GM12872 (cell line): Measurements from ENCODE around the gene PARN.

Experiments
- TF ChIP-seq, protein P1 (sequence below): IDR thresholded peaks from 3 replicates; pipeline ENCODE4 v1.5.1; 2011; ENCODE audit warnings: low read depth, mild to moderate bottlenecking, low read length, moderate library complexity; ENCODE audit not compliant: insufficient read depth

The PARN gene

DNA sequence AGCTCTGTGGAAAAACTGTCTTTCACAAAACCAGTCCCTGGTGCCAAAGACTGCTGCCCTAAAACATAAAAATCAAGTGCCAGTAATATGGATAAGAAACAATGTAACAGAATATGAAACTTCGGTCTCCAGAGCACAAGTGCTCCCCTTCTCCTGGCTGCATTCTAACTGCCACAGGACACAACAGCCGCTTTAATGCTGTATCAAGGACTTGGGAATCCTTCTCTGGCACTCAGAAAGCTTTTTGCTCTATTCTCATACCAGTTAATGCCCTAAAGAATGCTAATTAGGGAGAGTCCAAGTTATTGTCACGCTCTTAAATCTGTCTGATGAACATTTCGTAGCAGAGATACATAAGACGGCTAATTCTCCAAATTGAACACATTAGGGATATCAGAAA is 90.9 kb downstream of the PARN start:
- TF ChIP-seq, protein P1, sequence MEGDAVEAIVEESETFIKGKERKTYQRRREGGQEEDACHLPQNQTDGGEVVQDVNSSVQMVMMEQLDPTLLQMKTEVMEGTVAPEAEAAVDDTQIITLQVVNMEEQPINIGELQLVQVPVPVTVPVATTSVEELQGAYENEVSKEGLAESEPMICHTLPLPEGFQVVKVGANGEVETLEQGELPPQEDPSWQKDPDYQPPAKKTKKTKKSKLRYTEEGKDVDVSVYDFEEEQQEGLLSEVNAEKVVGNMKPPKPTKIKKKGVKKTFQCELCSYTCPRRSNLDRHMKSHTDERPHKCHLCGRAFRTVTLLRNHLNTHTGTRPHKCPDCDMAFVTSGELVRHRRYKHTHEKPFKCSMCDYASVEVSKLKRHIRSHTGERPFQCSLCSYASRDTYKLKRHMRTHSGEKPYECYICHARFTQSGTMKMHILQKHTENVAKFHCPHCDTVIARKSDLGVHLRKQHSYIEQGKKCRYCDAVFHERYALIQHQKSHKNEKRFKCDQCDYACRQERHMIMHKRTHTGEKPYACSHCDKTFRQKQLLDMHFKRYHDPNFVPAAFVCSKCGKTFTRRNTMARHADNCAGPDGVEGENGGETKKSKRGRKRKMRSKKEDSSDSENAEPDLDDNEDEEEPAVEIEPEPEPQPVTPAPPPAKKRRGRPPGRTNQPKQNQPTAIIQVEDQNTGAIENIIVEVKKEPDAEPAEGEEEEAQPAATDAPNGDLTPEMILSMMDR = no peak

DNA sequence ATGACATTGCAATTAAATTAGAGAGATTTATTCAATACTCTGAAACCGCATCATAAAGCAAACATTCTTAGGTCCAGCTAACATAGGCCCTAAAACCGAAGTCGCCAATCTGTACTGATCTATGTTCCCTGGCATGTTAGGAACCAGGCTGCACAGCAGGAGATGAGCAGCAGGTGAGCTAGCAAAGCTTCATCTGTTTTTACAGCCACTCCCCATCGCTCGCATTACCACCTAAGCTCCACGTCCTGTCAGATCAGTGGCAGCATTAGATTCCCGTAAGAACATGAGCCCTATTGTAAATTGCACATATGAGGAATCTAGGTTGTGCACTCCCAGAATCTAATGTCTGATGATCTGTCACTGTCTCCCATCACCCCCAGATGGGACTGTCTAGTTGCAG is 91.5 kb downstream of the PARN start:
- TF ChIP-seq, protein P1 = no peak

DNA sequence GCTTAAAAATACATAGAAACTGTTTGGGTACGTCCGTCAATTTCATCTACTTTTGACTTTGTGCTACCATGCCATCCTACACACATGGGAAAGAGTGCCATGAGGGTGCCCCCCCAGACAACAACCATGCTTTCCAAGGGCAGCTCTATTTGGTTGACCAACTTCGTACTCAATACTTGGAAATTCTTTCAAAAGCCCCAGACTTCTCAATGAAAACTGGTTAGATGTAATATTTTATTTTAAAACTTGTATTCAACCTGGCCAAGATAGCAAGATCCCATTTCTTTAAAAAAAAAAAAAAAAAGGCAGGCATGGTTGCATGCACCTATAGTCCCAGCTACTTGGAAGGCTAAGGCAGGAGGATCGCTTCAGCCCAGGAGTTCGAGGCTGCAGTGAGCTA is 98.4 kb downstream of the PARN start:
- TF ChIP-seq, protein P1 = no peak

DNA sequence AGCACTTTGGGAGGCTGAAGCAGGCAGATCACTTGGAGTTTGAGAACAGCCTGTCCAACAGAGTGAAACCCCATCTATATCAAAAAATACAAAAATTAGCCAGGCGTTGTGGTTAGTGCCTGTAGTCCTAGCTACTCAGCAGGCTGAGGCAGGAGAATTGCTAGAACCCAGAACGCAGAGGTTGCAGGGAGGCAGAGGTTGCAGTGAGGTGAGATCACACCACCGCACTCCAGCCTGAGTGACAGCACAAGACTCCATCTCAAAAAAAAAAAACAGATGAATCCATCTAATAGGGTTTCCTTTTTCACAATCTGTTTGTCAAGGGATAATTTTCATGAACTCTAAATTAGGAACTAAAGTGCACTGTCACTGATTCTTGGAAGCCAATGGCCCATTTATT is 99.0 kb downstream of the PARN start:
- TF ChIP-seq, protein P1 = no peak

DNA sequence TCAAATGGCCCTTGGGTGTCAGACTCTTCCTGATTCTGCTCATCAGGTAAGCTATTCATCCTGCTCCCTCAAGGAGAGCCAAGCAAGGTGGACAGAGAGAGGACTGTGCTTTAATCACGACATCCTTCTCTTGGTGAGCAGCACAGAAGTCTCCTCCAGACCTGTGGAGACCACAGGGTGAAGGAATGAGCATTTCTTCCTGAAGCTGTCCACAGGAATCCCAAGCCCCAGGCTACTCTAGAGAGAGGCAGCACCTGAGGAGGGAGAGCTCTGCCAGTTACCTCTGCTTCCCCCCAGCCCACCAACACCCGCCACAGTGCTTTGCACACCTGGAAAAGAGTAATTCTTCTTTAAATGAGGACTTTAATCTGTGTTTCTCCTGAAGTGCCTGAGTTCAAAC is 100.0 kb downstream of the PARN start:
- TF ChIP-seq, protein P1 = no peak

DNA sequence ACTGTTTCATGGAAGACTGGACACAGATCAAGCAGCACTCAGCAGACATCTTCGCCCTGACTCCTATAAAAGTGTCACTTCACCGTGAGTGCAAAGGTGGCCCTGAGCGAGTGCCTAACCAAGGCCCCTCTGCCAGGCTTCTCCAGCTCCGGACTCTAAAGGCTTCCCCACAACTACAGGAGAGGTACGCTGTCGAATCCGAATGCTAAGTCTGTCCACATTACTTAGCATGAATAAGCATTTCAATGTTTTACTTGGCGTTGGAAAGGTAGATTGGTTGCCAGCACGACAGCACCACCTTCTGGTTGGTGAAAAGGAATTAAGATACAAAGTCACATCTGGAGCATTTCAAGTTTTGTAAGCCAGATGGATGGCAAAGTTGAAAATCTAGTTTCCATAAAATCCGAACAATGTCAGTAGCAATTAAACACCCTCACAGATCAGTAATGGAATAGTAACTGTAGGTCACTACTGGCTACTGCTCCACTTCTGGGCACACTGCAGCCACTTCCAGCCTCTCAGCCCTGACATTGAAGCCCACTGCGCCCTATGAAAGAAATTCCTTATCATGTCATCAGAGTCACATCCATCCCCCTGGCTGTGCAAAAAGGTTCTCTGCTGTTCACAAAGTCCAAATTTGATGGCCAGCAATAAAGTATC is 100.9 kb downstream of the PARN start:
- TF ChIP-seq, protein P1 = peak; percentile 71

DNA sequence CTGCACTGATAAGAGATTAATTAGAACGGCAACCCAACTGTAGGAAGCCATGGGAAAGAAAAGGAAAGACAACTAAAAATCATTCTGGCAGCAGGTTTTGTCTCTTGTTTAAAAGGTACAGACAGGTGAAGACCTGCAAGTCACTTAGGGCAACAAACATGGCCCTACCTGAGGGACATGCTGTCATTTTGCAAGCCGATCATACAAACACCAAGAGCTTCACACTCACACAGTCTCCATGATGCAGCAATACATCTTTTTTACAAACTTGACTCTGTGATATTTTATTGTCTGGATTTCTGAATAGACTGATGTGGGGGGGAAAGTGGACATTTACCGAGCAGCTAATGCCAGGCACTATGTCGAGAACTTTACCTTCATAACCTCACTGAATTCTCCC is 101.8 kb downstream of the PARN start:
- TF ChIP-seq, protein P1 = no peak
